Fibroblast of lung (primary cell): ENCODE results near the gene FZR1.
A peak's percentile ranks its signal among the peaks of the same experiment; 100 is the strongest.

Experiments used
- CTCF ChIP-seq, 2 donors: IDR thresholded peaks in 1 of 2; conservative IDR thresholded peaks in 1 of 2; 1 replicate in 1 of 2; 2 replicates in 1 of 2; pipeline ENCODE4 v1.5.1; 2011 to 2012; ENCODE audit warnings: low read length in 2 of 2, control low read depth in 1 of 2, inconsistent platforms in 1 of 2, low read depth in 1 of 2, mild to moderate bottlenecking in 1 of 2
- EZH2 ChIP-seq: IDR thresholded peaks from 2 replicates; pipeline ENCODE4 v1.5.1; 2012; ENCODE audit warnings: low read length, control low read depth, mild to moderate bottlenecking; ENCODE audit errors: missing control alignments

- no peak for TF ChIP-seq CTCF (conservative IDR thresholded peaks at IDR 0.05 in 1 of 2, IDR thresholded peaks at IDR 0.05 in 1 of 2; ENCODE audit: low read depth in 1 of 2, low read length in 2 of 2)
- TF ChIP-seq EZH2: peak; percentile 58
Observed at GRCh38 chr19:3585301-3586126, 79.4 kb downstream of the FZR1 start, which contains the start of gene GIPC3.
